Measurements from ENCODE around the gene GJB4.
"Not testable (repeated sequence)": the region's sequence is repeated elsewhere in the genome, so short reads cannot be mapped to it uniquely, and the experiment has no call there.

GJB4 gene

DNA sequence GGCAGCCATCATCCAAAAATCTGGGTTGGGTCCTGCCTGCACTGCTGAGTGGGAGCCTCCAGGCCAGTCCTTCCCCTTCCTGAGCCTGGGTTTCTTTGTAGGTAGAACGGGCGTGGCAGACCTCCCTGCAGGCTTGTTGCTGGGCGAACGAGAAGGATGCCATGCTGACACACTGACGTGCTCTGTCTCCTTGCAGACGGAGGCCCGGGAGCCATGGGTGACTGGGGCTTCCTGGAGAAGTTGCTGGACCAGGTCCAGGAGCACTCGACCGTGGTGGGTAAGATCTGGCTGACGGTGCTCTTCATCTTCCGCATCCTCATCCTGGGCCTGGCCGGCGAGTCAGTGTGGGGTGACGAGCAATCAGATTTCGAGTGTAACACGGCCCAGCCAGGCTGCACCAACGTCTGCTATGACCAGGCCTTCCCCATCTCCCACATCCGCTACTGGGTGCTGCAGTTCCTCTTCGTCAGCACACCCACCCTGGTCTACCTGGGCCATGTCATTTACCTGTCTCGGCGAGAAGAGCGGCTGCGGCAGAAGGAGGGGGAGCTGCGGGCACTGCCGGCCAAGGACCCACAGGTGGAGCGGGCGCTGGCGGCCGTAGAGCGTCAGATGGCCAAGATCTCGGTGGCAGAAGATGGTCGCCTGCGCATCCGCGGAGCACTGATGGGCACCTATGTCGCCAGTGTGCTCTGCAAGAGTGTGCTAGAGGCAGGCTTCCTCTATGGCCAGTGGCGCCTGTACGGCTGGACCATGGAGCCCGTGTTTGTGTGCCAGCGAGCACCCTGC lies 34.7 kb downstream of the GJB4 start:
- Histone ChIP-seq H3K36me3 (ENCODE audit: control insufficient read depth, insufficient read depth, low read length) (no peaks in the 10 kb centered on the region), H3K4me3 (ENCODE audit: insufficient read depth, low read depth, low read length, poor library complexity, severe bottlenecking) (no peak overlapping the region), H3K27me3 (replicated peaks; ENCODE audit: control insufficient read depth, insufficient read depth, low read length, poor library complexity, severe bottlenecking) (no peaks in the 10 kb centered on the region), H3K4me1 (ENCODE audit: control insufficient read depth, insufficient read depth, low read length, poor library complexity, severe bottlenecking) (peaks cover 3% of the 10 kb centered on the region), H3K27ac (ENCODE audit: insufficient read depth, low read length, poor library complexity, severe bottlenecking) (no peak overlapping the region), H3K9me3 (ENCODE audit: control insufficient read depth, low read length) (no peaks in the 10 kb centered on the region)
- no peak for DNase-seq

DNA sequence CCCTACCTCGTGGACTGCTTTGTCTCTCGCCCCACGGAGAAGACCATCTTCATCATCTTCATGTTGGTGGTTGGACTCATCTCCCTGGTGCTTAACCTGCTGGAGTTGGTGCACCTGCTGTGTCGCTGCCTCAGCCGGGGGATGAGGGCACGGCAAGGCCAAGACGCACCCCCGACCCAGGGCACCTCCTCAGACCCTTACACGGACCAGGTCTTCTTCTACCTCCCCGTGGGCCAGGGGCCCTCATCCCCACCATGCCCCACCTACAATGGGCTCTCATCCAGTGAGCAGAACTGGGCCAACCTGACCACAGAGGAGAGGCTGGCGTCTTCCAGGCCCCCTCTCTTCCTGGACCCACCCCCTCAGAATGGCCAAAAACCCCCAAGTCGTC lies 35.2 kb downstream of the GJB4 start:
- Histone ChIP-seq H3K4me1 (ENCODE audit: control insufficient read depth, insufficient read depth, low read length, poor library complexity, severe bottlenecking) (peaks cover 3% of the 10 kb centered on the region), H3K9me3 (ENCODE audit: control insufficient read depth, low read length) (no peaks in the 10 kb centered on the region)

DNA sequence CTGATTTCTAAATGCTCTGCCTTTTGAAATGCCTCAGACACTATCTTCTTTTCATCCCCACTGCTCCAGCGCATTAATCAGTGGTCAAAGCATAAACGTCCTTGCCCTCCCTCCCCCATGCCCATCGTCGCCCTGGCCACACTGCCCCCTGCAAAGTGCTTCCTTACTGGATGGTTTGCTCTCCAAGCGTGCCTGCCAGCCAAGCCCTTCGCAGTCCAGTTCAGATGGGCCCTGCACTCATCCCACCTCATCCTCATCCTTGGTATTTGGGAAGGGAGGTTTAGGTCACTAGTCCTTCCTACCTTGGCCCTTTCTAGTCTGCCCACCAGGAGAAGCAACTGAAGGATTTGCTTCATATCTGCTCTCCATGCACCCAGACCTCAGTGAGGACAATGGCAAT lies 36.4 kb downstream of the GJB4 start:
- Histone ChIP-seq H3K27me3 (replicated peaks; ENCODE audit: control insufficient read depth, insufficient read depth, low read length, poor library complexity, severe bottlenecking) (no peaks in the 10 kb centered on the region), H3K4me1 (ENCODE audit: control insufficient read depth, insufficient read depth, low read length, poor library complexity, severe bottlenecking) (peaks cover 3% of the 10 kb centered on the region), H3K4me3 (ENCODE audit: insufficient read depth, low read depth, low read length, poor library complexity, severe bottlenecking) (no peak overlapping the region), H3K27ac (ENCODE audit: insufficient read depth, low read length, poor library complexity, severe bottlenecking) (no peak overlapping the region), H3K36me3 (ENCODE audit: control insufficient read depth, insufficient read depth, low read length) (no peaks in the 10 kb centered on the region), H3K9me3 (ENCODE audit: control insufficient read depth, low read length) (no peaks in the 10 kb centered on the region)
- DNase-seq, result no peak

More for the DNA sequence above, 35.2 kb downstream of the GJB4 start:
- DNase-seq, result no peak
- Histone ChIP-seq H3K36me3 (ENCODE audit: control insufficient read depth, insufficient read depth, low read length) (no peaks in the 10 kb centered on the region), H3K4me3 (ENCODE audit: insufficient read depth, low read depth, low read length, poor library complexity, severe bottlenecking) (no peak overlapping the region), H3K27me3 (replicated peaks; ENCODE audit: control insufficient read depth, insufficient read depth, low read length, poor library complexity, severe bottlenecking) (no peaks in the 10 kb centered on the region), H3K27ac (ENCODE audit: insufficient read depth, low read length, poor library complexity, severe bottlenecking) (no peak overlapping the region)

DNA sequence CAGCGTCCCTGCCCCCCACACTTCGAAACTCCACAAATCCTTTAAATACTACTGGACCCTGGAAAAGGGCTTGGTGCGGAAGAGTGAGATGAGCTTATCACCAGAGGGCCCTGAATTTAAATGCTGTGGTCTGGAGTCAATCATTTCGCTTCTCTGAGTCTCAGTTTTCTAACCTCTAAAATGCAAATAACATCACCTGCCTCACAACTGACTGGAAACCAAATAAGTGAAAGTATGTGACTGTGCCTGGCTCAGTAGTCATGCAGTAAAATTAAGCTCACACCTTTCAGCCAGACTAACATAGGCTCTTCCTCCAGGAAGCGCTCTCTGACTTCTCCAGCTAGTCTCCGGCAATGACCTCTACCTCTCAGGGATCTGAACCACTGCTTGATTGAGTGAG lies 37.5 kb downstream of the GJB4 start:
- no peaks in the 10 kb centered on the region for H3K36me3 ChIP-seq (ENCODE audit: control insufficient read depth, insufficient read depth, low read length)
- DNase-seq, result no peak
- H3K27me3 ChIP-seq (replicated peaks; ENCODE audit: control insufficient read depth, insufficient read depth, low read length, poor library complexity, severe bottlenecking), result no peaks in the 10 kb centered on the region

DNA sequence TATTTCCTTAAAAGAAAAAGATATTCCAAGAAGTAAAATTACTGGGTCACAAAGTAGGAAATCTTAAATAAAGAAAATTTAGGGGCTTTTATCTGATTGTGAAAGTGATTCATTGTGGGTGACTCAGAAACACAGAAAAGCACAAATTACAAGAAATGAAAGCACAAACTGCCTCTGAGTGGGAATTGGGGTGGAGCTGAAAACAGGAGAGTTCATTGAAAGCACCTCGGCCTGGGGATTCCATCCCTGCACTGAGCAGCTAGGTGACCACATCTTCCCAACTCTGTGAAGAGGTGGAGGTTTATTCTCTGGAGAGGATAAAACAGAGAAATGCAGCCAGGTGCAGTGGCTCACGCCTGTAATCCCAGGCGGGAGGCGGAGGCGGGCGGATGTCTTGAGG lies 40.7 kb downstream of the GJB4 start:
- Histone ChIP-seq H3K9me3 (ENCODE audit: control insufficient read depth, low read length) (no peaks in the 10 kb centered on the region), H3K4me1 (ENCODE audit: control insufficient read depth, insufficient read depth, low read length, poor library complexity, severe bottlenecking) (no peaks in the 10 kb centered on the region), H3K27ac (ENCODE audit: insufficient read depth, low read length, poor library complexity, severe bottlenecking) (no peak overlapping the region), H3K4me3 (ENCODE audit: insufficient read depth, low read depth, low read length, poor library complexity, severe bottlenecking) (no peak overlapping the region), H3K27me3 (replicated peaks; ENCODE audit: control insufficient read depth, insufficient read depth, low read length, poor library complexity, severe bottlenecking) (no peaks in the 10 kb centered on the region), H3K36me3 (ENCODE audit: control insufficient read depth, insufficient read depth, low read length) (no peaks in the 10 kb centered on the region)
- DNase-seq, result no peak

More for the DNA sequence above, 37.5 kb downstream of the GJB4 start:
- Histone ChIP-seq H3K4me3 (ENCODE audit: insufficient read depth, low read depth, low read length, poor library complexity, severe bottlenecking) (no peak overlapping the region), H3K9me3 (ENCODE audit: control insufficient read depth, low read length) (no peaks in the 10 kb centered on the region), H3K4me1 (ENCODE audit: control insufficient read depth, insufficient read depth, low read length, poor library complexity, severe bottlenecking) (peaks cover 3% of the 10 kb centered on the region), H3K27ac (ENCODE audit: insufficient read depth, low read length, poor library complexity, severe bottlenecking) (no peak overlapping the region)

DNA sequence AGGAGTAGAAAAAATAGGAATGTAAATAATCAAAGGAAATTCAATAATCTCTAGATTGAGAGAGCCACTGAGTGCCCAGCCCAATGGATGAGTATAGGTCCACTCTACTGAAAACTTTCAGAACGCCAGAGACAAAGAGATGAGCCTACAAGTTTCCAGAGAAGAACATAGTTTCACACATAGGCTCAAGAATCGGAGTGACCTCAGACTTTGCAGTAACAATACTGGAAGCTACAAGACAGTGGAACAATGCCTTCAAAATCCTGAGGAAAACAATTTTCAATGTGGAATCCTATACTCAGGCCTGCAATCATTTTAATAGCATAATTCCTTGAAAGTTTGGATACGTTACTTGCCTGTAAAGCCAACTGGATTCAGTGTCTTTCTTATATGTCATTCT lies 44.2 kb downstream of the GJB4 start:
- no peaks in the 10 kb centered on the region for H3K36me3 ChIP-seq (ENCODE audit: control insufficient read depth, insufficient read depth, low read length)
- no peak overlapping the region for H3K27ac ChIP-seq (ENCODE audit: insufficient read depth, low read length, poor library complexity, severe bottlenecking)

DNA sequence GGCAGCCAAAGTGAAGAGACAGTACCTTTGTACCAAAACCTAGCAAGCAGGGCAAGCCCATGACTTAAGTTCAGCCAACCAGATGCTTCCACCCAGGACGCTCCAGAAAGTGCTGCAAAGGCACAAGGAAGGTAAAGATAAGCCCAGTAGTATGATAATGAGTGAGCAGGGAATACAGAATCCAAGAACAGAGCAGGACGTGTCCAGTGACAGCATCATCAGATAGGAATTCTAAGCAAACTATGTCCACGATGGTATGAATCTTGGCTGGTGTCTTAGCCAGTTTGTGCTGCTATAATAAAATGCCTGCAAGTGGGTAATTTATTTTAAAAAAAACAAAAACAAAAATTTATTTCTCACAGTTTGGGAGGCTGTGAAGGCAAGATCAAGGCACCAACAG lies 46.9 kb downstream of the GJB4 start:
- Histone ChIP-seq H3K27me3 (replicated peaks; ENCODE audit: control insufficient read depth, insufficient read depth, low read length, poor library complexity, severe bottlenecking) (no peaks in the 10 kb centered on the region), H3K27ac (ENCODE audit: insufficient read depth, low read length, poor library complexity, severe bottlenecking) (no peak overlapping the region), H3K4me1 (ENCODE audit: control insufficient read depth, insufficient read depth, low read length, poor library complexity, severe bottlenecking) (no peaks in the 10 kb centered on the region), H3K9me3 (ENCODE audit: control insufficient read depth, low read length) (no peaks in the 10 kb centered on the region), H3K4me3 (ENCODE audit: insufficient read depth, low read depth, low read length, poor library complexity, severe bottlenecking) (no peak overlapping the region), H3K36me3 (ENCODE audit: control insufficient read depth, insufficient read depth, low read length) (no peaks in the 10 kb centered on the region)
- DNase-seq, result no peak

More for the DNA sequence above, 44.2 kb downstream of the GJB4 start:
- Histone ChIP-seq H3K9me3 (ENCODE audit: control insufficient read depth, low read length) (no peaks in the 10 kb centered on the region), H3K4me1 (ENCODE audit: control insufficient read depth, insufficient read depth, low read length, poor library complexity, severe bottlenecking) (no peaks in the 10 kb centered on the region), H3K4me3 (ENCODE audit: insufficient read depth, low read depth, low read length, poor library complexity, severe bottlenecking) (no peak overlapping the region), H3K27me3 (replicated peaks; ENCODE audit: control insufficient read depth, insufficient read depth, low read length, poor library complexity, severe bottlenecking) (no peaks in the 10 kb centered on the region)
- DNase-seq, result no peak

DNA sequence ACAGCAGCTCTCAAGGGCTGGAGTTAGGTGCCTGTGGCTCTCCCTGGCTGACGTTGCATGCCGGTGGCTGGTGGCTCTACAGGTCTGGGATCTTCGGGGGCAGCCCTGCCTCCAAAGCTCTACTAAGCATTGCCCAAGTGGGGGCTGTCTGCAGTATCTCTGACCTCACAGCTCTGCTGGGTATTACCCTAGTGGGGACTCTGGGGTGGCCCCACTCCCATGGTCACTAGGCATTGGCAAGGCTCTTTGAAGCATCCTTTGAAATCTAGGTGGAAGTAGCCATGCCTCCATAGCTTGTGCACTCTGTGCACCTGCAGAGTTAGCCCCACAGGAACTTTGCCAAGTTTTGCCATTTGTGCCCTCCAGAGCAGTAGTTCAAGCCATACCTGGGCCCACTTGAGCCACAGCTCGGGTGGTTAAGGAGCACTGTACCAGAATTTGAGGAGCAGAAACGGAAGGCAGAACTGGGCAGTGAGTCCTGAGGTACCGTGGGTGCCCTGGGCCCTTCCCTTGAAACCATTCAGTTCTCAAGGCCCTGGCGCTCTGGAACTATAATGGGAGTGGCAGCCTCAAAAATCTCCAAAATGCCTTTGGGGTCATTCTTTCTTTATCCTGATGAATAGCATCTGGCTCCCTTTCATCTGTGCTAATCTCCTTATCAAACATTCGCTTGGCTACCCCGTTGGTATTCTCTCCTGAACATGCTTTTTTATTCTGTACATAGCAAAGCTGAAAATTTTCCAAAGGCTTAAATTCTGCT lies 48.7 kb downstream of the GJB4 start:
- no peaks in the 10 kb centered on the region for H3K36me3 ChIP-seq (ENCODE audit: control insufficient read depth, insufficient read depth, low read length)

DNA sequence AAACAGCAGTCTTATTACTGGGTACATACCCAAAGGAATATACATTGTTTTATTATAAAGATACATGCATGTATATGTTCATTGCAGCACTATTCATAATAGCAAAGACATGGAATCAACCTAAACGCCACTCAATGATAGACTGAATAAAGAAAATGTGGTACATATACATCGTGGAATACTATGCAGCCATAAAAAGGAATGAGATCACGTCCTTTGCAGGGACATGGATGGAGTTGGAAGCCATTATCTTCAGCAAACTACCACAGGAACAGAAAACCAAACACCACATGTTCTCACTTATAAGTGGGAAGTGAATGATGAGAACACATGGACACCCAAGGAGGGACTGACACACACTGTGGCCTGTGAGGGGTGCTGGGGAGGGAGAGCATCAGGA lies 51.2 kb downstream of the GJB4 start:
- not testable (repeated sequence) for H3K27ac ChIP-seq (ENCODE audit: insufficient read depth, low read length, poor library complexity, severe bottlenecking); DNase-seq; H3K4me1 ChIP-seq (ENCODE audit: control insufficient read depth, insufficient read depth, low read length, poor library complexity, severe bottlenecking); H3K27me3 ChIP-seq (replicated peaks; ENCODE audit: control insufficient read depth, insufficient read depth, low read length, poor library complexity, severe bottlenecking); H3K36me3 ChIP-seq (ENCODE audit: control insufficient read depth, insufficient read depth, low read length); H3K9me3 ChIP-seq (ENCODE audit: control insufficient read depth, low read length); H3K4me3 ChIP-seq (ENCODE audit: insufficient read depth, low read depth, low read length, poor library complexity, severe bottlenecking)

More for the DNA sequence above, 48.7 kb downstream of the GJB4 start:
- no peak for DNase-seq
- Histone ChIP-seq H3K4me3 (ENCODE audit: insufficient read depth, low read depth, low read length, poor library complexity, severe bottlenecking) (no peak overlapping the region), H3K27ac (ENCODE audit: insufficient read depth, low read length, poor library complexity, severe bottlenecking) (no peak overlapping the region), H3K9me3 (ENCODE audit: control insufficient read depth, low read length) (no peaks in the 10 kb centered on the region), H3K27me3 (replicated peaks; ENCODE audit: control insufficient read depth, insufficient read depth, low read length, poor library complexity, severe bottlenecking) (no peaks in the 10 kb centered on the region), H3K4me1 (ENCODE audit: control insufficient read depth, insufficient read depth, low read length, poor library complexity, severe bottlenecking) (no peaks in the 10 kb centered on the region)
